ENCODE data around the gene IGF2.

IGF2 gene

GRCh38 chr11:2103668-2104523 is 35.3 kb downstream of the IGF2 start:
- TF ChIP-seq NFIC (IDR thresholded peaks at IDR 0.05), result no peak

- TF ChIP-seq TCF12 (IDR thresholded peaks at IDR 0.05; ENCODE audit: low read depth), result no peak
- no peak for TF ChIP-seq MAX (IDR thresholded peaks at IDR 0.05)
- TF ChIP-seq FOXM1 (IDR thresholded peaks at IDR 0.05; ENCODE audit: borderline replicate concordance, low read depth), result no peak
- TF ChIP-seq YY1 (IDR thresholded peaks at IDR 0.05; ENCODE audit: low read depth), result no peak
- no peak for TF ChIP-seq ZBTB7A (IDR thresholded peaks at IDR 0.05; ENCODE audit: low read depth)
- no peak for TF ChIP-seq TEAD4 (IDR thresholded peaks at IDR 0.05)
- no peak for TF ChIP-seq REST (IDR thresholded peaks at IDR 0.05; ENCODE audit: low read depth)
- TF ChIP-seq CEBPB (IDR thresholded peaks at IDR 0.05), result no peak
- no peak for TF ChIP-seq RAD21 (IDR thresholded peaks at IDR 0.05; ENCODE audit: low read depth)
Measured at GRCh38 chr11:2102883-2103213, 36.3 kb downstream of the IGF2 start.

- TF ChIP-seq FOXM1 (IDR thresholded peaks at IDR 0.05; ENCODE audit: borderline replicate concordance, low read depth) (no peak), RAD21 (IDR thresholded peaks at IDR 0.05; ENCODE audit: low read depth) (no peak), EP300 (IDR thresholded peaks at IDR 0.05; ENCODE audit: borderline replicate concordance) (no peak), REST (IDR thresholded peaks at IDR 0.05; ENCODE audit: low read depth) (no peak), CREB1 (IDR thresholded peaks at IDR 0.05; ENCODE audit: low read depth) (no peak), CEBPB (IDR thresholded peaks at IDR 0.05) (no peak), MAX (IDR thresholded peaks at IDR 0.05) (no peak), ZBTB7A (IDR thresholded peaks at IDR 0.05; ENCODE audit: low read depth) (no peak), TCF12 (IDR thresholded peaks at IDR 0.05; ENCODE audit: low read depth) (no peak), NFIC (IDR thresholded peaks at IDR 0.05) (no peak)
Measured at GRCh38 chr11:2102132-2102882, 36.9 kb downstream of the IGF2 start.

- no peak for TF ChIP-seq CEBPB (IDR thresholded peaks at IDR 0.05)
- no peak for TF ChIP-seq TAF1 (IDR thresholded peaks at IDR 0.05; ENCODE audit: low read depth)
Measured at GRCh38 chr11:2101171-2101675, 38.0 kb downstream of the IGF2 start.

GRCh38 chr11:2100361-2101170 is 38.6 kb downstream of the IGF2 start:
- TF ChIP-seq RAD21 (IDR thresholded peaks at IDR 0.05; ENCODE audit: low read depth) (no peak), EP300 (IDR thresholded peaks at IDR 0.05; ENCODE audit: borderline replicate concordance) (no peak), TEAD4 (IDR thresholded peaks at IDR 0.05) (no peak), REST (IDR thresholded peaks at IDR 0.05; ENCODE audit: low read depth) (no peak), TAF1 (IDR thresholded peaks at IDR 0.05; ENCODE audit: low read depth) (no peak), MAX (IDR thresholded peaks at IDR 0.05) (no peak), FOXM1 (IDR thresholded peaks at IDR 0.05; ENCODE audit: borderline replicate concordance, low read depth) (no peak), CEBPB (IDR thresholded peaks at IDR 0.05) (no peak), CREB1 (IDR thresholded peaks at IDR 0.05; ENCODE audit: low read depth) (no peak), TCF12 (IDR thresholded peaks at IDR 0.05; ENCODE audit: low read depth) (no peak), ZBTB7A (IDR thresholded peaks at IDR 0.05; ENCODE audit: low read depth) (no peak), YY1 (IDR thresholded peaks at IDR 0.05; ENCODE audit: low read depth) (no peak)
